Smooth muscle cell (in vitro differentiated cells): ENCODE results near the gene ARHGEF28. TPM values are rescaled to one million over a fixed set of nuclear protein-coding genes. Genes with fewer than 3 reads are reported as not detected.

Source experiments
- DNase-seq: peaks from one replicate; lab custom pipeline; 2025; ENCODE audit not compliant: unreplicated experiment; lab: John Stamatoyannopoulos, UW
- H2AFZ ChIP-seq: fragments of 200-600 bp; sonication (generic); 2 replicates; pipeline ENCODE4 v1.6.0; 2016; ENCODE audit warnings: antibody characterized with exemption, low read depth, mild to moderate bottlenecking
- H3F3A ChIP-seq: fragments of 200-600 bp; sonication (generic); 2 replicates; pipeline ENCODE4 v1.6.0; 2017; ENCODE audit warnings: antibody characterized with exemption, low read depth
- H3K27ac ChIP-seq: fragments of 200-600 bp; sonication (generic); 2 replicates; pipeline ENCODE4 v1.5.1; 2016; ENCODE audit warnings: low read depth, mild to moderate bottlenecking
- H3K27me3 ChIP-seq: fragments of 200-600 bp; sonication (generic); 2 replicates; pipeline ENCODE4 v1.6.1; 2016; ENCODE audit warnings: low read depth, mild to moderate bottlenecking
- H3K36me3 ChIP-seq: fragments of 200-600 bp; sonication (generic); 2 replicates; pipeline ENCODE4 v1.5.1; 2016; ENCODE audit warnings: low read depth
- H3K4me1 ChIP-seq: fragments of 200-600 bp; sonication (generic); 2 replicates; pipeline ENCODE4 v1.5.1; 2016; ENCODE audit warnings: low read depth
- H3K4me2 ChIP-seq: fragments of 200-600 bp; sonication (generic); 2 replicates; pipeline ENCODE4 v1.6.0; 2016; ENCODE audit warnings: mild to moderate bottlenecking
- H3K4me3 ChIP-seq: fragments of 200-600 bp; sonication (generic); 2 replicates; pipeline ENCODE4 v1.5.1; 2016; ENCODE audit warnings: mild to moderate bottlenecking
- H3K79me2 ChIP-seq: fragments of 200-600 bp; sonication (generic); 2 replicates; pipeline ENCODE4 v1.6.0; 2016; ENCODE audit warnings: low read depth, mild to moderate bottlenecking
- H3K9ac ChIP-seq: fragments of 200-600 bp; sonication (generic); 2 replicates; pipeline ENCODE4 v1.6.0; 2016; ENCODE audit warnings: low read depth
- H3K9me3 ChIP-seq: fragments of 200-600 bp; sonication (generic); replicated peaks from 2 replicates; pipeline ENCODE4 v1.5.1; 2016; ENCODE audit warnings: low read depth
- H4K20me1 ChIP-seq: fragments of 200-600 bp; sonication (generic); 2 replicates; pipeline ENCODE4 v1.6.0; 2016; ENCODE audit warnings: low read depth
- CTCF ChIP-seq: fragments of 200-600 bp; sonication (generic); IDR thresholded peaks from 2 replicates; pipeline ENCODE4 v1.5.1; 2017; ENCODE audit warnings: borderline replicate concordance, mild to moderate bottlenecking, antibody characterized with exemption; ENCODE audit not compliant: insufficient read depth, poor library complexity, severe bottlenecking
- WGBS: methylation state at CpG from one replicate; pipeline ENCODE4 v1.1.7; 2016; ENCODE audit warnings: low lambda C conversion rate; 5-methylcytosine and 5-hydroxymethylcytosine counted together
- polyA plus RNA-seq: library from polyadenylated mRNA; unstranded; fragments of >200 nt; fragmentation: Nextera tagmentation; extraction: Ambion mirVana; gene quantifications from 2 replicates; pipeline ENCODE4 v1.2.1, GENCODE V29; 2016
- total RNA-seq: library from RNA; depleted of rRNA; stranded (reverse); fragments of >200 nt; gene quantifications from 2 replicates; pipeline ENCODE4 v1.2.3, GENCODE V29; 2014

ARHGEF28 gene
- total and polyA plus RNA-seq, 2 experiments from 2014 or later: 0.19 to 0.90 TPM

GRCh38 chr5:73918791-73919221 lies 292.8 kb downstream of the ARHGEF28 start:
- no peak for TF ChIP-seq CTCF
- Histone ChIP-seq H3K9me3 (no peaks in the 10 kb centered on the region), H3K9ac (no peak overlapping the region), H3K4me1 (no peaks in the 10 kb centered on the region), H4K20me1 (no peaks in the 10 kb centered on the region), H3K4me2 (no peak overlapping the region), H3K4me3 (no peak overlapping the region), H3F3A (no peaks in the 10 kb centered on the region), H3K27ac (no peak overlapping the region), H3K27me3 (no peaks in the 10 kb centered on the region), H3K36me3 (no peaks in the 10 kb centered on the region), H3K79me2 (no peaks in the 10 kb centered on the region), H2AFZ (no peak overlapping the region)
- DNase-seq: no peak
- 94% methylated on average over 6 of the region's 6 CpGs for WGBS

- Histone ChIP-seq H3K4me3 (no peak overlapping the region), H3K4me2 (no peak overlapping the region), H3K27ac (no peak overlapping the region), H3K9me3 (no peaks in the 10 kb centered on the region), H2AFZ (no peak overlapping the region), H3K4me1 (no peaks in the 10 kb centered on the region), H3K27me3 (no peaks in the 10 kb centered on the region), H4K20me1 (no peaks in the 10 kb centered on the region), H3K9ac (no peak overlapping the region), H3K36me3 (no peaks in the 10 kb centered on the region), H3K79me2 (no peaks in the 10 kb centered on the region), H3F3A (no peaks in the 10 kb centered on the region)
- 76% methylated on average over 3 of the region's 3 CpGs for WGBS
- DNase-seq: no peak
- TF ChIP-seq CTCF: no peak
Measured at GRCh38 chr5:73921741-73922140, 295.7 kb downstream of the ARHGEF28 start.

- no peak overlapping the region for H3K4me3 ChIP-seq
- no peaks in the 10 kb centered on the region for H3K27me3 ChIP-seq
- 84% methylated on average over 3 of the region's 3 CpGs for WGBS
- no peak overlapping the region for H2AFZ ChIP-seq
- H3K79me2 ChIP-seq: no peaks in the 10 kb centered on the region
- DNase-seq: no peak
- H3F3A ChIP-seq: no peaks in the 10 kb centered on the region
- no peaks in the 10 kb centered on the region for H3K36me3 ChIP-seq
- no peak overlapping the region for H3K4me2 ChIP-seq
- H3K9me3 ChIP-seq: no peaks in the 10 kb centered on the region
- H3K9ac ChIP-seq: no peak overlapping the region
- H4K20me1 ChIP-seq: no peaks in the 10 kb centered on the region
- no peak for TF ChIP-seq CTCF
- no peak overlapping the region for H3K27ac ChIP-seq
- no peaks in the 10 kb centered on the region for H3K4me1 ChIP-seq
Measured at GRCh38 chr5:73922224-73922623, 296.2 kb downstream of the ARHGEF28 start.

GRCh38 chr5:73922875-73923557 lies 297.0 kb downstream of the ARHGEF28 start:
- no peak overlapping the region for H3K4me3 ChIP-seq
- H2AFZ ChIP-seq: no peak overlapping the region
- H3K9me3 ChIP-seq: no peaks in the 10 kb centered on the region
- H3K27ac ChIP-seq: no peak overlapping the region
- no peaks in the 10 kb centered on the region for H3F3A ChIP-seq
- WGBS: 94% methylated on average over 7 of the region's 7 CpGs
- no peaks in the 10 kb centered on the region for H3K36me3 ChIP-seq
- no peak for DNase-seq
- H3K4me1 ChIP-seq: no peaks in the 10 kb centered on the region
- H3K27me3 ChIP-seq: no peaks in the 10 kb centered on the region
- no peak for TF ChIP-seq CTCF
- no peaks in the 10 kb centered on the region for H3K79me2 ChIP-seq
- no peak overlapping the region for H3K9ac ChIP-seq
- H4K20me1 ChIP-seq: no peaks in the 10 kb centered on the region
- H3K4me2 ChIP-seq: no peak overlapping the region
